Glomerular endothelial cell (primary cell): ENCODE data around the gene SPOP. TPM values are rescaled to one million over a fixed set of nuclear protein-coding genes. Genes with fewer than 3 reads are reported as not detected.

Experiments used
- DNase-seq: peaks from one replicate; pipeline ENCODE4 v3.0.0-alpha.2; 2011; ENCODE audit warnings: low read depth, low spot score; ENCODE audit errors: extremely low read depth
- total RNA-seq: library from RNA; depleted of rRNA; stranded (reverse); fragments of >200 nt; gene quantifications from 2 replicates; pipeline ENCODE4 v1.2.3, GENCODE V29; 2015

Gene SPOP
- total RNA-seq, 1 donor from 2014 or later, result 48.1 TPM

- no peak for DNase-seq
Observed at GRCh38 chr17:49618028-49618611, 59.8 kb downstream of the SPOP start.

- DNase-seq, result no peak
Observed at GRCh38 chr17:49616601-49617131, 61.2 kb downstream of the SPOP start.

GRCh38 chr17:49616086-49616485 is 61.8 kb downstream of the SPOP start:
- DNase-seq, result no peak

- DNase-seq, result no peak
Observed at GRCh38 chr17:49613182-49613800, 64.6 kb downstream of the SPOP start.

- no peak for DNase-seq
Observed at GRCh38 chr17:49612726-49613125, 65.2 kb downstream of the SPOP start.

- DNase-seq, result no peak
Observed at GRCh38 chr17:49610883-49611584, 66.9 kb downstream of the SPOP start.

- DNase-seq, result no peak
Observed at GRCh38 chr17:49604314-49604869, 73.5 kb downstream of the SPOP start.

- DNase-seq, result no peak
Observed at GRCh38 chr17:49603720-49604119, 74.2 kb downstream of the SPOP start.

- DNase-seq, result no peak
Observed at GRCh38 chr17:49603238-49603637, 74.7 kb downstream of the SPOP start.

- no peak for DNase-seq
Observed at GRCh38 chr17:49602783-49603182, 75.1 kb downstream of the SPOP start.

GRCh38 chr17:49600949-49601348 is 76.9 kb downstream of the SPOP start:
- no peak for DNase-seq

GRCh38 chr17:49598918-49599317 is 79.0 kb downstream of the SPOP start:
- DNase-seq, result no peak

GRCh38 chr17:49597928-49598655 is 79.8 kb downstream of the SPOP start:
- DNase-seq, result no peak

- no peak for DNase-seq
Observed at GRCh38 chr17:49597436-49597835, 80.5 kb downstream of the SPOP start.

- no peak for DNase-seq
Observed at GRCh38 chr17:49596613-49597244, 81.2 kb downstream of the SPOP start.

GRCh38 chr17:49595980-49596379 is 81.9 kb downstream of the SPOP start:
- no peak for DNase-seq

- no peak for DNase-seq
Observed at GRCh38 chr17:49595328-49595727, 82.6 kb downstream of the SPOP start.

- DNase-seq, result no peak
Observed at GRCh38 chr17:49592263-49592662, 85.6 kb downstream of the SPOP start.

GRCh38 chr17:49590874-49591273 is 87.0 kb downstream of the SPOP start:
- DNase-seq, result no peak

- DNase-seq, result no peak
Observed at GRCh38 chr17:49589577-49589927, 88.3 kb downstream of the SPOP start.
